HFF-Myc (cell line): Measurements from ENCODE around the gene GRK3.

ENCODE experiments used
- DNase-seq: peaks from one replicate; pipeline ENCODE4 v3.0.0-alpha.2; 2011; ENCODE audit warnings: low read depth; ENCODE audit errors: extremely low read depth
- H3K4me3 ChIP-seq: replicated peaks from 2 replicates; pipeline ENCODE4 v1.5.1; 2011; ENCODE audit warnings: low read depth, mild to moderate bottlenecking, control low read depth, low read length
- TF ChIP-seq, protein P1 (sequence below): IDR thresholded peaks from 2 replicates; pipeline ENCODE4 v1.5.1; 2012; ENCODE audit warnings: mild to moderate bottlenecking, low read depth, low read length, control low read depth; ENCODE audit errors: missing control alignments

Gene GRK3

DNA sequence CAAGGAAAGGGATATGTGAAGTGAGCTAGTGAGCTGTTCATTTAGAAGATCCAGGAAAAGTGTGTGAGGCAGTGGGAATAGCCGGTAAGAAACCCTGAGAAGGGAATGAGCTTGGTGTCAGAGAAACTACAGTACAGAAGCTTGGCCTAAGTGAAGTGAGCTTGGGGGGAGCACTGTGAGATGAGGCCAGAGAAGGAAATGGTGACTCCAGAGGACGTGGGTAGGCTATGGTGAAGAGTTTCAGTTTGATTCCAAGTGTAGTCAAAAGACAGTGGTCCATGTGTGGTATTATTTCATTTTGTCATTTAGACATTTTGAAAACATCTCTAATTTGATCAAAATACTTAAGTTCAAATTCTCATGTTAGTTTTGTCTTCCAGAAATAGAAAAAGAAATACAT, 77.2 kb downstream of the GRK3 start:
- TF ChIP-seq, protein P1, sequence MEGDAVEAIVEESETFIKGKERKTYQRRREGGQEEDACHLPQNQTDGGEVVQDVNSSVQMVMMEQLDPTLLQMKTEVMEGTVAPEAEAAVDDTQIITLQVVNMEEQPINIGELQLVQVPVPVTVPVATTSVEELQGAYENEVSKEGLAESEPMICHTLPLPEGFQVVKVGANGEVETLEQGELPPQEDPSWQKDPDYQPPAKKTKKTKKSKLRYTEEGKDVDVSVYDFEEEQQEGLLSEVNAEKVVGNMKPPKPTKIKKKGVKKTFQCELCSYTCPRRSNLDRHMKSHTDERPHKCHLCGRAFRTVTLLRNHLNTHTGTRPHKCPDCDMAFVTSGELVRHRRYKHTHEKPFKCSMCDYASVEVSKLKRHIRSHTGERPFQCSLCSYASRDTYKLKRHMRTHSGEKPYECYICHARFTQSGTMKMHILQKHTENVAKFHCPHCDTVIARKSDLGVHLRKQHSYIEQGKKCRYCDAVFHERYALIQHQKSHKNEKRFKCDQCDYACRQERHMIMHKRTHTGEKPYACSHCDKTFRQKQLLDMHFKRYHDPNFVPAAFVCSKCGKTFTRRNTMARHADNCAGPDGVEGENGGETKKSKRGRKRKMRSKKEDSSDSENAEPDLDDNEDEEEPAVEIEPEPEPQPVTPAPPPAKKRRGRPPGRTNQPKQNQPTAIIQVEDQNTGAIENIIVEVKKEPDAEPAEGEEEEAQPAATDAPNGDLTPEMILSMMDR, result no peak
- no peak overlapping the region for H3K4me3 ChIP-seq
- no peak for DNase-seq

DNA sequence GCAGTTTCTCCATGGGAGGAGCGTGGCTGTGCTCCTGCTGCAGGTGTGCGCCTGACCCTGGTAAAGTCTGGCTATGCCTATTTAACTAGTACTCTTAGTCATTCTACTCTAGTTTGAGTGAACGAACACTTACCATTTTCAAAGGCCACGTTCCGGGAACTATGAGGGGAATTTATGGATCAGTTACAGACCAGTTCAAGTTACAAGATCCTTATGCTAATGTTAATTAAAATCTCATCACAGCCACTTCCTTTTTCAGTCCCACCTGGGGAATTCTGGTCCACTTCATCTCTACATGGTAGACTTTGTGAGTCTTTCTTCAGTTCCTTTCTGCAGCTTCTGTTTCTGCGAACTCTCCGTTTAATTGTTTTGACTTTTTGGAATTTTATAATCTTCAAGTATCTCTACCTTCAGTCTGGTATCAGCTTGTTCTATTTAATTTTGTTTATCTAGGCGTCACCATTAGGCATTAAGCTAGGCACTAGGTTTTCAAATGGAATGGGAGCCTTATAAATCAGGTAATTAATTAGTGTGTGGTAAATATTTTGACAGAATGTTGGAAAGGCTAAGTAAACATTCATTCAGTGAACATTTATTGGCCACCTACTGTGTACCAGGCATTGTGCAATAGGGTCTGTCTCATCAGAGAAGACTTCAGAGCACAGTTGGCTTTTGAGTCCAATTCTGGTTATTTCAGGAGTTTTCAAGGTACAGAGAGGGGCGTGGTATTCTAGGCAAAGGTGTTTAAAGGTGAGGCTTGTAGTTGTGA, 78.9 kb downstream of the GRK3 start:
- no peak overlapping the region for H3K4me3 ChIP-seq
- DNase-seq, result no peak
- TF ChIP-seq, protein P1, result no peak

DNA sequence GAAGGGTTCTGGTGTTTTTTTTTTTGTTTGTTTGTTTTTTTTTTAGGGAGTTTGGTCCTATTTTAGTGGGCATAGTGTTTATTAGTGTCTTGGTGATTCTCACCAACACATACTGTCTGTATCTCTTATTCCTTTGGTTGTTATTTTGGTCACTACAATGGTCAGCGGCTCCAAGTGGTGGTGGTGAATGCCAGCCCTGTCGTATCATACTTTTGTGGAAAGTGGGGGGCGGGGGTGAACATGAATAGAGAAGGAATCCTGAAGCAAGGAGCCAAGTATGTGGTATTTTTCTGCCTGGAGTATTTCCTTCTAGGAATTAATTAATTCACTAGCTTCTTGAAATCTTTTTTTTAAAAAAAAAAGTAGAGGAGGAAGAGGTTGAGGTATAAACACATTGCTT, 79.6 kb downstream of the GRK3 start:
- TF ChIP-seq, protein P1, result no peak
- DNase-seq, result no peak
- H3K4me3 ChIP-seq, result no peak overlapping the region

DNA sequence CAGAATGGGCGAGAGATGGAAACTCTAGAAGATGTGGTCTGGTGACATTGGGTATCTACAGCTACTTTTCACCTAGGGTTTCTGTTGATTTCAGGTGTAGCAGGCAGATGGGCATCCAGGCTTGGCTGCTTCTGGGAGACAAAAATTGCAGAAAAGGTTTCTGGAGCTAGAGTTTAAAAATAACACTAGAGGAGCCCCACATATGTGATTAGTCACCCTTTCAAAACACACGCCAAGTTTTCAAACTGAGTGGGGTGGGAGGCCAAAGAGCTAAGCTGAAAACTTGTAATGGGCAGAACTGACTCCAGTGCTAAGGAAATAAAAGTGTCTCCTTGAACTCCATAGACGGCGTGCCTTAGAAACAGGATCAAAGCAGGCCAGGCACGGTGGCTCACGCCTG, 80.8 kb downstream of the GRK3 start:
- TF ChIP-seq, protein P1, result no peak
- no peak overlapping the region for H3K4me3 ChIP-seq
- no peak for DNase-seq

DNA sequence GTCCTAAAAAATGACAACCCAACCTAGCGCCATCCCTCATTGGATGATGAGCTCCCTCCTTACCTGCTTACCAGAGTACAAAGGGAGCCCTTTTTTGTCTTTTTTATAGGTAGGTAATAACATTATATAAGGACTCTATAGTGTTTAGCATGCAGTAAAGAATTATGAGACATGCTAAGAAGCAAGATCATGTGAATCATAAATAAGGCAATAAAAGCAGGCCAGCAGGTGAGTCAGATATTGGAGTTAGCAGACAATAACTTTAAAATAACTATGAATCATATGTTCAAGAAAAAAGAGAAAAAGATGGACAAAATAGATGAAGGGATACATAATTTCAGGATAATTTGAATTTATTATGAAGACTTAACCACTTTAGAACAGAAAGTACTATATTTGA, 81.5 kb downstream of the GRK3 start:
- H3K4me3 ChIP-seq, result no peak overlapping the region
- no peak for DNase-seq
- TF ChIP-seq, protein P1, result no peak

DNA sequence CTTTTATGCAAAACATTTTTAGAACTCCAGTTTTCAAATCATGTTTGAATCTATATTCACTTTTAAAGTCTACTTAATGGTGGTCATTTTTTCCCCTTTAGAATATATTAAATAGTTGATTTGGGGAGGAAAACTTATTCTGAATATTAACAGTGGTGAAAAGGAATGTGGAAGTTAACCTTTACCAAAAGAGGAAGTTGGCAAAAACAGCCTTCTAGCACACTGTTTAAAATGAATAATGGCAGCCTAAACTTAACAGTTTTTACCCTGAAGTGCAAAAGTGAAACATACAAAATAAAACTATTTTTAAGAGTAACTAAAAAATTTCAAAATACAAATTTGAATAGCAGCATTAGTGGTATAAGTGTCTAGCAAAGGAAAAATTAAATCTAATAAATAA, 86.4 kb downstream of the GRK3 start:
- TF ChIP-seq, protein P1, result no peak
- no peak for DNase-seq
- H3K4me3 ChIP-seq, result no peak overlapping the region

DNA sequence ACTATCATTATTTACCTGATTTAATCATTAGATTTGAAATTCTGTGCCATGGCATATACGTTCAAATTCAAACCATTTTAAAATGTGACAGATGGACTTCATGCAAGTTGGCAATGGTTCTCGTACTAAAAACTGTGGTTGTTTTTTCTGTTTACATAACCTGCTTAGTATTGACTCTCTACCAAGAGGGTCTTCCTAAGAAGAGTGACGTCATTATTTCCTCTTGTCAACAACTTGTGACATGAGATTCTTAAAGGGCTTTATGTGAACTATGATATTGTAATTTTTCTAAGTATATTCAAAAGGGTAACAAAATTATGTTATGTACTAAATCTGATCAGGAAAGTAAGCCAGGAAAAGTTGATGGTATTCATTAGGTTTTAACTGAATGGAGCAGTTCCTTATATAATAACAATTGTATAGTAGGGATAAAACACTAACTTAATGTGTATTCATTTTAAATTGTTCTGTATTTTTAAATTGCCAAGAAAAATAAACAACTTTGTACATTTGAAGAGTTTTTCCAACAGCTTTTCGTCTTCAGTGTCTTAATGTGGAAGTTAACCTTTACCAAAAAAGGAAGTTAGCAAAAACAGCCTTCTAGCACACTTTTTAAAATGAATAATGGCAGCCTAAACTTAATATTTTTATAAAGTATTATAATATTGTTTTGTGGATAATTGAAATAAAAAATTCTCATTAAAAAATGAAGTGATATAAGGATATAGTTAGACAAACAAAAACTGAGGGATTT, 87.0 kb downstream of the GRK3 start:
- TF ChIP-seq, protein P1, result no peak
- H3K4me3 ChIP-seq, result no peak overlapping the region
- no peak for DNase-seq
